Fibroblast of villous mesenchyme (primary cell): ENCODE measurements around the gene ARAP1. TPM values are rescaled to one million over a fixed set of nuclear protein-coding genes. Genes with fewer than 3 reads are reported as not detected.

Source experiments
- DNase-seq: peaks from one replicate; pipeline ENCODE4 v3.0.0-alpha.2; 2010; ENCODE audit warnings: low read depth
- H3K4me3 ChIP-seq: 2 replicates; pipeline ENCODE4 v1.5.1; 2011; ENCODE audit warnings: low read depth, mild to moderate bottlenecking, low read length
- CTCF ChIP-seq: IDR thresholded peaks from 2 replicates; pipeline ENCODE4 v1.5.1; 2012; ENCODE audit warnings: low read depth, mild to moderate bottlenecking, low read length; ENCODE audit not compliant: insufficient read depth
- total RNA-seq: library from RNA; depleted of rRNA; stranded (reverse); fragments of >200 nt; gene quantifications from 2 replicates; pipeline ENCODE4 v1.2.3, GENCODE V29; 2012

Gene ARAP1
- total RNA-seq, 1 donor = 73.0 TPM

- DNase-seq = peak; percentile 23
- no peak overlapping the region for H3K4me3 ChIP-seq
- TF ChIP-seq CTCF = no peak
Measured at GRCh38 chr11:72789493-72790131, 37.4 kb upstream of the ARAP1 start.

- no peak overlapping the region for H3K4me3 ChIP-seq
- no peak for DNase-seq
- TF ChIP-seq CTCF = no peak
Measured at GRCh38 chr11:72788241-72788640, 36.0 kb upstream of the ARAP1 start.

GRCh38 chr11:72787216-72788104, 35.3 kb upstream of the ARAP1 start:
- TF ChIP-seq CTCF = peak; percentile 24
- no peak overlapping the region for H3K4me3 ChIP-seq
- no peak for DNase-seq

GRCh38 chr11:72786305-72787215, 34.4 kb upstream of the ARAP1 start:
- no peak overlapping the region for H3K4me3 ChIP-seq
- no peak for TF ChIP-seq CTCF
- no peak for DNase-seq

GRCh38 chr11:72784662-72785061, 32.5 kb upstream of the ARAP1 start:
- H3K4me3 ChIP-seq = no peak overlapping the region
- TF ChIP-seq CTCF = no peak
- no peak for DNase-seq

GRCh38 chr11:72783144-72783905, 31.1 kb upstream of the ARAP1 start:
- TF ChIP-seq CTCF = no peak
- no peak overlapping the region for H3K4me3 ChIP-seq
- DNase-seq = no peak
